GM23338 (cell line): Measurements from ENCODE around the gene CDH4. TPM values are rescaled to one million over a fixed set of nuclear protein-coding genes. Genes with fewer than 3 reads are reported as not detected.

Source experiments
- ATAC-seq: fragments of 200-7000 bp; cut with Tn5 transposase; 3 replicates; pipeline ENCODE4 v1.9.1; 2020
- DNase-seq: peaks from one replicate; pipeline ENCODE4 v3.0.0-alpha.2; 2015; ENCODE audit warnings: low spot score
- H2AFZ ChIP-seq: fragments of 200-600 bp; sonication (generic); 2 replicates; pipeline ENCODE4 v1.8.0; 2016; ENCODE audit warnings: antibody characterized with exemption, mild to moderate bottlenecking, moderate library complexity
- H3F3A ChIP-seq: fragments of 200-600 bp; sonication (generic); replicated peaks from 2 replicates; pipeline ENCODE4 v1.8.0; 2017; ENCODE audit warnings: antibody characterized with exemption, mixed run types, low read depth
- H3K27ac ChIP-seq: fragments of 200-600 bp; sonication (generic); 2 replicates; pipeline ENCODE4 v1.6.1; 2016; ENCODE audit warnings: low read depth
- H3K27me3 ChIP-seq: fragments of 200-600 bp; sonication (generic); 2 replicates; pipeline ENCODE4 v1.8.0; 2016; ENCODE audit warnings: mild to moderate bottlenecking, mixed run types, moderate library complexity; ENCODE audit not compliant: insufficient read depth
- H3K36me3 ChIP-seq: fragments of 200-600 bp; sonication (generic); 2 replicates; pipeline ENCODE4 v1.8.0; 2016; ENCODE audit warnings: mild to moderate bottlenecking; ENCODE audit not compliant: insufficient read depth
- H3K4me1 ChIP-seq: fragments of 200-600 bp; sonication (generic); 2 replicates; pipeline ENCODE4 v1.8.0; 2016; ENCODE audit warnings: mild to moderate bottlenecking, moderate library complexity; ENCODE audit not compliant: insufficient read depth
- H3K4me2 ChIP-seq: fragments of 200-600 bp; sonication (generic); 2 replicates; pipeline ENCODE4 v1.7.1; 2017; ENCODE audit warnings: mixed run types
- H3K4me3 ChIP-seq: fragments of 200-600 bp; sonication (generic); 2 replicates; pipeline ENCODE4 v1.6.1; 2016; ENCODE audit warnings: mixed run types
- H3K79me2 ChIP-seq: fragments of 200-600 bp; sonication (generic); replicated peaks from 2 replicates; pipeline ENCODE4 v1.8.0; 2017; ENCODE audit warnings: mild to moderate bottlenecking; ENCODE audit not compliant: insufficient read depth
- H3K9me2 ChIP-seq: fragments of 200-600 bp; sonication (generic); 2 replicates; pipeline ENCODE4 v1.8.0; 2017; ENCODE audit not compliant: insufficient read depth
- H4K20me1 ChIP-seq: fragments of 200-600 bp; sonication (generic); replicated peaks from 2 replicates; pipeline ENCODE4 v1.8.0; 2017; ENCODE audit warnings: mild to moderate bottlenecking; ENCODE audit not compliant: insufficient read depth
- H3K27ac Mint-ChIP-seq: 2 replicates; pipeline ENCODE4 v1.8.0; 2020; ENCODE audit warnings: inconsistent platforms, mild to moderate bottlenecking, moderate library complexity, mixed read lengths
- H3K27me3 Mint-ChIP-seq: 3 replicates; pipeline ENCODE4 v1.8.0; 2022; ENCODE audit warnings: low read depth, mild to moderate bottlenecking, moderate library complexity, mixed read lengths, inconsistent platforms; ENCODE audit not compliant: insufficient read depth, poor library complexity
- H3K36me3 Mint-ChIP-seq: 3 replicates; pipeline ENCODE4 v1.8.0; 2021; ENCODE audit warnings: low read depth, mild to moderate bottlenecking, inconsistent platforms, moderate library complexity, mixed read lengths
- H3K4me1 Mint-ChIP-seq: 3 replicates; pipeline ENCODE4 v1.8.0; 2020; ENCODE audit warnings: mild to moderate bottlenecking, inconsistent platforms, mixed read lengths
- H3K4me3 Mint-ChIP-seq: 3 replicates; pipeline ENCODE4 v1.8.0; 2021; ENCODE audit warnings: moderate library complexity, mild to moderate bottlenecking, inconsistent platforms, mixed read lengths
- H3K9me3 Mint-ChIP-seq: 3 replicates; pipeline ENCODE4 v1.8.0; 2020; ENCODE audit warnings: moderate library complexity, mild to moderate bottlenecking, inconsistent platforms, mixed read lengths
- CREB1 ChIP-seq: fragments of 250-450 bp; sonication (Bioruptor Pico); IDR thresholded peaks from 2 replicates; pipeline ENCODE4 v1.5.0; 2020; ENCODE audit warnings: low read depth, mild to moderate bottlenecking, moderate library complexity
- EZH2 ChIP-seq: fragments of 200-600 bp; sonication (generic); IDR thresholded peaks from one replicate; pipeline ENCODE4 v1.8.0; 2017; ENCODE audit warnings: antibody characterized with exemption, mild to moderate bottlenecking, low read depth; ENCODE audit not compliant: unreplicated experiment
- EZH2phosphoT487 ChIP-seq: fragments of 200-600 bp; sonication (generic); IDR thresholded peaks from one replicate; pipeline ENCODE4 v1.8.1; 2018; ENCODE audit warnings: antibody characterized with exemption; ENCODE audit not compliant: unreplicated experiment
- JUNB ChIP-seq: IDR thresholded peaks from one replicate; pipeline ENCODE4 v1.6.1; 2016; ENCODE audit warnings: antibody characterized with exemption; ENCODE audit not compliant: unreplicated experiment
- NANOG ChIP-seq: IDR thresholded peaks from 2 replicates; pipeline ENCODE4 v1.6.1; 2016; ENCODE audit warnings: antibody characterized with exemption, borderline replicate concordance
- POLR2AphosphoS5 ChIP-seq: IDR thresholded peaks from 2 replicates; pipeline ENCODE4 v1.6.1; 2016; ENCODE audit warnings: antibody characterized with exemption, low read depth
- STAT1 ChIP-seq: IDR thresholded peaks from one replicate; pipeline ENCODE4 v1.6.1; 2016; ENCODE audit warnings: antibody characterized with exemption; ENCODE audit not compliant: unreplicated experiment
- ZNF114 ChIP-seq: fragments of 250-450 bp; sonication (Bioruptor Pico); IDR thresholded peaks from 2 replicates; pipeline ENCODE4 v1.5.0; 2020; ENCODE audit warnings: mild to moderate bottlenecking, moderate library complexity
- ZNF331 ChIP-seq: fragments of 250-450 bp; sonication (Bioruptor Pico); IDR thresholded peaks from 2 replicates; pipeline ENCODE4 v1.5.0; 2020; ENCODE audit warnings: low read depth, mild to moderate bottlenecking, moderate library complexity
- polyA plus RNA-seq: library from polyadenylated mRNA; unstranded; fragments of >200 nt; fragmentation: Nextera tagmentation; extraction: Ambion mirVana; gene quantifications from 2 replicates; pipeline ENCODE4 v1.2.1, GENCODE V29; 2016
- total RNA-seq: library from RNA; depleted of rRNA; stranded (reverse); fragments of >200 nt; shearing (Covaris generic); gene quantifications from 2 replicates; pipeline ENCODE4 v1.2.3, GENCODE V29; 2014
- TF ChIP-seq, protein P1 (sequence below): IDR thresholded peaks from one replicate; pipeline ENCODE4 v1.6.1; 2018; ENCODE audit warnings: antibody characterized with exemption; ENCODE audit not compliant: unreplicated experiment
- TF ChIP-seq, protein P2 (sequence below): IDR thresholded peaks from 2 replicates; pipeline ENCODE4 v1.6.1; 2016; ENCODE audit warnings: antibody characterized with exemption
- TF ChIP-seq, protein P3 (sequence below), 2 experiments: fragments of 200-600 bp in 1 of 2; sonication (generic) in 1 of 2; conservative IDR thresholded peaks; 2 replicates each; pipeline versions ENCODE4 v1.5.1 to v1.6.1; 2016 to 2017; ENCODE audit warnings: antibody characterized with exemption in 2 of 2, low read depth in 2 of 2, mild to moderate bottlenecking in 2 of 2, moderate library complexity in 1 of 2
- TF ChIP-seq, protein P4 (sequence below): fragments of 250-450 bp; sonication (Bioruptor Pico); IDR thresholded peaks from 2 replicates; pipeline ENCODE4 v1.5.0; 2020; ENCODE audit warnings: mild to moderate bottlenecking, moderate library complexity

The CDH4 gene
- total and polyA plus RNA-seq, 2 experiments from 2014 or later, result 1.2 to 4.2 TPM

DNA sequence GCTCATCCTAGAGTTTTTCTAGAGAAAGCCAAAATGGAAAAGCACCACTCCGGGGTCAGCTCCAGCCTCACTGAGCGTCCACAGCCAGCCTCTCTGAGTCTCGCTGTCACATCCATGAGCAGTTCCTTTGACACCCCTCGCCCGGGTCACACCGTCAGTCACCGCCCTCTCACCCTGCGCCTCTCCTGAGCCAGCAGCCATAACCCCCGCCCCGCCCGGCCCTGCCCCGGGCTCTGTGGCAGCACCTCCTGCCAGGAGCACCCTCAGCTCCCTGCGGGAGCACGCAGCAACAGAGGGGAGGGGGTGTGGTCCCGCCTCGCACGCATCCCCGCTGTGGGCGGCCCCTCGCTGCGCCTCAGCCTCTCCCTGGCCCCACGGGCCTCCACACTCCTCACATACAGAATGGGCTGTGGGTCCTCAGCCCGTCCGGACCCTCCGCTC, 545.9 kb downstream of the CDH4 start:
- H3K4me3 Mint-ChIP-seq, result no peak overlapping the region
- ATAC-seq (no peak), DNase-seq (no peak)
- Histone ChIP-seq H3F3A (no peaks in the 10 kb centered on the region), H3K27ac (no peak overlapping the region), H3K4me2 (no peak overlapping the region), H3K9me2 (no peaks in the 10 kb centered on the region), H3K36me3 (no peaks in the 10 kb centered on the region), H3K27me3 (no peaks in the 10 kb centered on the region), H3K79me2 (no peaks in the 10 kb centered on the region), H3K4me3 (no peak overlapping the region), H2AFZ (no peak overlapping the region), H4K20me1 (no peaks in the 10 kb centered on the region), H3K4me1 (no peaks in the 10 kb centered on the region)
- H3K4me1 Mint-ChIP-seq, result peaks cover 6% of the 10 kb centered on the region
- H3K27me3 Mint-ChIP-seq, result peaks cover 8% of the 10 kb centered on the region
- no peak overlapping the region for H3K27ac Mint-ChIP-seq
- no peaks in the 10 kb centered on the region for H3K36me3 Mint-ChIP-seq
- TF ChIP-seq EZH2phosphoT487 (no peak), JUNB (no peak), NANOG (no peak), ZNF114 (CRISPR knock-in tag) (no peak), POLR2AphosphoS5 (no peak), CREB1 (CRISPR knock-in tag) (no peak), ZNF331 (CRISPR knock-in tag) (no peak), STAT1 (no peak), EZH2 (no peak)
- TF ChIP-seq, protein P1, sequence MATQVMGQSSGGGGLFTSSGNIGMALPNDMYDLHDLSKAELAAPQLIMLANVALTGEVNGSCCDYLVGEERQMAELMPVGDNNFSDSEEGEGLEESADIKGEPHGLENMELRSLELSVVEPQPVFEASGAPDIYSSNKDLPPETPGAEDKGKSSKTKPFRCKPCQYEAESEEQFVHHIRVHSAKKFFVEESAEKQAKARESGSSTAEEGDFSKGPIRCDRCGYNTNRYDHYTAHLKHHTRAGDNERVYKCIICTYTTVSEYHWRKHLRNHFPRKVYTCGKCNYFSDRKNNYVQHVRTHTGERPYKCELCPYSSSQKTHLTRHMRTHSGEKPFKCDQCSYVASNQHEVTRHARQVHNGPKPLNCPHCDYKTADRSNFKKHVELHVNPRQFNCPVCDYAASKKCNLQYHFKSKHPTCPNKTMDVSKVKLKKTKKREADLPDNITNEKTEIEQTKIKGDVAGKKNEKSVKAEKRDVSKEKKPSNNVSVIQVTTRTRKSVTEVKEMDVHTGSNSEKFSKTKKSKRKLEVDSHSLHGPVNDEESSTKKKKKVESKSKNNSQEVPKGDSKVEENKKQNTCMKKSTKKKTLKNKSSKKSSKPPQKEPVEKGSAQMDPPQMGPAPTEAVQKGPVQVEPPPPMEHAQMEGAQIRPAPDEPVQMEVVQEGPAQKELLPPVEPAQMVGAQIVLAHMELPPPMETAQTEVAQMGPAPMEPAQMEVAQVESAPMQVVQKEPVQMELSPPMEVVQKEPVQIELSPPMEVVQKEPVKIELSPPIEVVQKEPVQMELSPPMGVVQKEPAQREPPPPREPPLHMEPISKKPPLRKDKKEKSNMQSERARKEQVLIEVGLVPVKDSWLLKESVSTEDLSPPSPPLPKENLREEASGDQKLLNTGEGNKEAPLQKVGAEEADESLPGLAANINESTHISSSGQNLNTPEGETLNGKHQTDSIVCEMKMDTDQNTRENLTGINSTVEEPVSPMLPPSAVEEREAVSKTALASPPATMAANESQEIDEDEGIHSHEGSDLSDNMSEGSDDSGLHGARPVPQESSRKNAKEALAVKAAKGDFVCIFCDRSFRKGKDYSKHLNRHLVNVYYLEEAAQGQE, result no peak
- TF ChIP-seq, protein P2, sequence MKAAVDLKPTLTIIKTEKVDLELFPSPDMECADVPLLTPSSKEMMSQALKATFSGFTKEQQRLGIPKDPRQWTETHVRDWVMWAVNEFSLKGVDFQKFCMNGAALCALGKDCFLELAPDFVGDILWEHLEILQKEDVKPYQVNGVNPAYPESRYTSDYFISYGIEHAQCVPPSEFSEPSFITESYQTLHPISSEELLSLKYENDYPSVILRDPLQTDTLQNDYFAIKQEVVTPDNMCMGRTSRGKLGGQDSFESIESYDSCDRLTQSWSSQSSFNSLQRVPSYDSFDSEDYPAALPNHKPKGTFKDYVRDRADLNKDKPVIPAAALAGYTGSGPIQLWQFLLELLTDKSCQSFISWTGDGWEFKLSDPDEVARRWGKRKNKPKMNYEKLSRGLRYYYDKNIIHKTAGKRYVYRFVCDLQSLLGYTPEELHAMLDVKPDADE, result no peak
- TF ChIP-seq, protein P3, sequence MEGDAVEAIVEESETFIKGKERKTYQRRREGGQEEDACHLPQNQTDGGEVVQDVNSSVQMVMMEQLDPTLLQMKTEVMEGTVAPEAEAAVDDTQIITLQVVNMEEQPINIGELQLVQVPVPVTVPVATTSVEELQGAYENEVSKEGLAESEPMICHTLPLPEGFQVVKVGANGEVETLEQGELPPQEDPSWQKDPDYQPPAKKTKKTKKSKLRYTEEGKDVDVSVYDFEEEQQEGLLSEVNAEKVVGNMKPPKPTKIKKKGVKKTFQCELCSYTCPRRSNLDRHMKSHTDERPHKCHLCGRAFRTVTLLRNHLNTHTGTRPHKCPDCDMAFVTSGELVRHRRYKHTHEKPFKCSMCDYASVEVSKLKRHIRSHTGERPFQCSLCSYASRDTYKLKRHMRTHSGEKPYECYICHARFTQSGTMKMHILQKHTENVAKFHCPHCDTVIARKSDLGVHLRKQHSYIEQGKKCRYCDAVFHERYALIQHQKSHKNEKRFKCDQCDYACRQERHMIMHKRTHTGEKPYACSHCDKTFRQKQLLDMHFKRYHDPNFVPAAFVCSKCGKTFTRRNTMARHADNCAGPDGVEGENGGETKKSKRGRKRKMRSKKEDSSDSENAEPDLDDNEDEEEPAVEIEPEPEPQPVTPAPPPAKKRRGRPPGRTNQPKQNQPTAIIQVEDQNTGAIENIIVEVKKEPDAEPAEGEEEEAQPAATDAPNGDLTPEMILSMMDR (conservative IDR thresholded peaks at IDR 0.05; ENCODE audit: low read depth in 2 of 2), result no peak
- TF ChIP-seq, protein P4, sequence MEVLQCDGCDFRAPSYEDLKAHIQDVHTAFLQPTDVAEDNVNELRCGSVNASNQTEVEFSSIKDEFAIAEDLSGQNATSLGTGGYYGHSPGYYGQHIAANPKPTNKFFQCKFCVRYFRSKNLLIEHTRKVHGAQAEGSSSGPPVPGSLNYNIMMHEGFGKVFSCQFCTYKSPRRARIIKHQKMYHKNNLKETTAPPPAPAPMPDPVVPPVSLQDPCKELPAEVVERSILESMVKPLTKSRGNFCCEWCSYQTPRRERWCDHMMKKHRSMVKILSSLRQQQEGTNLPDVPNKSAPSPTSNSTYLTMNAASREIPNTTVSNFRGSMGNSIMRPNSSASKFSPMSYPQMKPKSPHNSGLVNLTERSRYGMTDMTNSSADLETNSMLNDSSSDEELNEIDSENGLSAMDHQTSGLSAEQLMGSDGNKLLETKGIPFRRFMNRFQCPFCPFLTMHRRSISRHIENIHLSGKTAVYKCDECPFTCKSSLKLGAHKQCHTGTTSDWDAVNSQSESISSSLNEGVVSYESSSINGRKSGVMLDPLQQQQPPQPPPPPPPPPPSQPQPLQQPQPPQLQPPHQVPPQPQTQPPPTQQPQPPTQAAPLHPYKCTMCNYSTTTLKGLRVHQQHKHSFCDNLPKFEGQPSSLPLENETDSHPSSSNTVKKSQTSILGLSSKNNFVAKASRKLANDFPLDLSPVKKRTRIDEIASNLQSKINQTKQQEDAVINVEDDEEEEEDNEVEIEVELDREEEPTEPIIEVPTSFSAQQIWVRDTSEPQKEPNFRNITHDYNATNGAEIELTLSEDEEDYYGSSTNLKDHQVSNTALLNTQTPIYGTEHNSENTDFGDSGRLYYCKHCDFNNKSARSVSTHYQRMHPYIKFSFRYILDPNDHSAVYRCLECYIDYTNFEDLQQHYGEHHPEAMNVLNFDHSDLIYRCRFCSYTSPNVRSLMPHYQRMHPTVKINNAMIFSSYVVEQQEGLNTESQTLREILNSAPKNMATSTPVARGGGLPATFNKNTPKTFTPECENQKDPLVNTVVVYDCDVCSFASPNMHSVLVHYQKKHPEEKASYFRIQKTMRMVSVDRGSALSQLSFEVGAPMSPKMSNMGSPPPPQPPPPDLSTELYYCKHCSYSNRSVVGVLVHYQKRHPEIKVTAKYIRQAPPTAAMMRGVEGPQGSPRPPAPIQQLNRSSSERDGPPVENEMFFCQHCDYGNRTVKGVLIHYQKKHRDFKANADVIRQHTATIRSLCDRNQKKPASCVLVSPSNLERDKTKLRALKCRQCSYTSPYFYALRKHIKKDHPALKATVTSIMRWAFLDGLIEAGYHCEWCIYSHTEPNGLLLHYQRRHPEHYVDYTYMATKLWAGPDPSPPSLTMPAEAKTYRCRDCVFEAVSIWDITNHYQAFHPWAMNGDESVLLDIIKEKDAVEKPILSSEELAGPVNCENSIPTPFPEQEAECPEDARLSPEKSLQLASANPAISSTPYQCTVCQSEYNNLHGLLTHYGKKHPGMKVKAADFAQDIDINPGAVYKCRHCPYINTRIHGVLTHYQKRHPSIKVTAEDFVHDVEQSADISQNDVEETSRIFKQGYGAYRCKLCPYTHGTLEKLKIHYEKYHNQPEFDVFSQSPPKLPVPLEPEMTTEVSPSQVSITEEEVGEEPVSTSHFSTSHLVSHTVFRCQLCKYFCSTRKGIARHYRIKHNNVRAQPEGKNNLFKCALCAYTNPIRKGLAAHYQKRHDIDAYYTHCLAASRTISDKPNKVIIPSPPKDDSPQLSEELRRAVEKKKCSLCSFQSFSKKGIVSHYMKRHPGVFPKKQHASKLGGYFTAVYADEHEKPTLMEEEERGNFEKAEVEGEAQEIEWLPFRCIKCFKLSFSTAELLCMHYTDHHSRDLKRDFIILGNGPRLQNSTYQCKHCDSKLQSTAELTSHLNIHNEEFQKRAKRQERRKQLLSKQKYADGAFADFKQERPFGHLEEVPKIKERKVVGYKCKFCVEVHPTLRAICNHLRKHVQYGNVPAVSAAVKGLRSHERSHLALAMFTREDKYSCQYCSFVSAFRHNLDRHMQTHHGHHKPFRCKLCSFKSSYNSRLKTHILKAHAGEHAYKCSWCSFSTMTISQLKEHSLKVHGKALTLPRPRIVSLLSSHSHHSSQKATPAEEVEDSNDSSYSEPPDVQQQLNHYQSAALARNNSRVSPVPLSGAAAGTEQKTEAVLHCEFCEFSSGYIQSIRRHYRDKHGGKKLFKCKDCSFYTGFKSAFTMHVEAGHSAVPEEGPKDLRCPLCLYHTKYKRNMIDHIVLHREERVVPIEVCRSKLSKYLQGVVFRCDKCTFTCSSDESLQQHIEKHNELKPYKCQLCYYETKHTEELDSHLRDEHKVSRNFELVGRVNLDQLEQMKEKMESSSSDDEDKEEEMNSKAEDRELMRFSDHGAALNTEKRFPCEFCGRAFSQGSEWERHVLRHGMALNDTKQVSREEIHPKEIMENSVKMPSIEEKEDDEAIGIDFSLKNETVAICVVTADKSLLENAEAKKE (CRISPR knock-in tag), result no peak
- 0 out of 3 replicates have a peak, but pooled peaks cover 4% of the 10 kb centered on the region for H3K9me3 Mint-ChIP-seq
